ENCODE measurements around the gene SLC35F1. TPM values are rescaled to one million over a fixed set of nuclear protein-coding genes. Genes with fewer than 3 reads are reported as not detected.

SLC35F1 gene
- total and polyA plus RNA-seq, 3 donors from 2014 or later: 1.4 to 1.8 (median 1.6) TPM

- Histone ChIP-seq H3K4me1 (no peaks in the 10 kb centered on the region), H3K9me3 (no peaks in the 10 kb centered on the region), H3K27ac (no peak overlapping the region), H3K27me3 (no peaks in the 10 kb centered on the region), H3K36me3 (ENCODE audit: low read depth, missing control alignments) (no peaks in the 10 kb centered on the region), H3K4me3 (no peak overlapping the region)
- DNase-seq: no peak
- no peak for TF ChIP-seq CTCF (IDR thresholded peaks at IDR 0.05)
- TF ChIP-seq POLR2A (IDR thresholded peaks at IDR 0.05): no peak
- WGBS, 2 donors: 74% methylated on average over 3 of the region's 3 CpGs
- intact Hi-C loops (cut with DNase I; ENCODE audit: low total_unique reads): no loop called here
Observed at GRCh38 chr6:118122161-118122725, 215.2 kb downstream of the SLC35F1 start.

GRCh38 chr6:118122801-118123200 is 215.7 kb downstream of the SLC35F1 start:
- H3K4me3 ChIP-seq: no peak overlapping the region
- DNase-seq: no peak
- WGBS, 2 donors: 78 to 96% methylated on average over 1 of the region's 1 CpG
- TF ChIP-seq POLR2A (IDR thresholded peaks at IDR 0.05): no peak
- no peak for TF ChIP-seq CTCF (IDR thresholded peaks at IDR 0.05)
- no peaks in the 10 kb centered on the region for H3K36me3 ChIP-seq (ENCODE audit: low read depth, missing control alignments)
- H3K9me3 ChIP-seq: no peaks in the 10 kb centered on the region
- intact Hi-C loops (cut with DNase I; ENCODE audit: low total_unique reads): no loop called here
- no peaks in the 10 kb centered on the region for H3K4me1 ChIP-seq
- no peaks in the 10 kb centered on the region for H3K27me3 ChIP-seq
- no peak overlapping the region for H3K27ac ChIP-seq

- TF ChIP-seq CTCF (IDR thresholded peaks at IDR 0.05) (no peak), POLR2A (IDR thresholded peaks at IDR 0.05) (no peak)
- intact Hi-C loops (cut with DNase I; ENCODE audit: low total_unique reads): no loop called here
- no peaks in the 10 kb centered on the region for H3K36me3 ChIP-seq (ENCODE audit: low read depth, missing control alignments)
- no peaks in the 10 kb centered on the region for H3K4me1 ChIP-seq
- no peaks in the 10 kb centered on the region for H3K9me3 ChIP-seq
- H3K27ac ChIP-seq: no peak overlapping the region
- DNase-seq: no peak
- no peak overlapping the region for H3K4me3 ChIP-seq
- H3K27me3 ChIP-seq: no peaks in the 10 kb centered on the region
- 86 to 100% methylated on average over 1 of the region's 1 CpG for WGBS, 2 donors
Observed at GRCh38 chr6:118123503-118124037, 216.5 kb downstream of the SLC35F1 start.

- 63 to 65% methylated on average over 2 of the region's 2 CpGs for WGBS, 2 donors
- TF ChIP-seq POLR2A (IDR thresholded peaks at IDR 0.05): no peak
- no peak for TF ChIP-seq CTCF (IDR thresholded peaks at IDR 0.05)
- no peaks in the 10 kb centered on the region for H3K4me1 ChIP-seq
- DNase-seq: no peak
- intact Hi-C loops (cut with DNase I; ENCODE audit: low total_unique reads): no loop called here
- H3K4me3 ChIP-seq: no peak overlapping the region
- no peaks in the 10 kb centered on the region for H3K27me3 ChIP-seq
- no peak overlapping the region for H3K27ac ChIP-seq
- H3K36me3 ChIP-seq (ENCODE audit: low read depth, missing control alignments): no peaks in the 10 kb centered on the region
- no peaks in the 10 kb centered on the region for H3K9me3 ChIP-seq
Observed at GRCh38 chr6:118124851-118125250, 217.8 kb downstream of the SLC35F1 start.

GRCh38 chr6:118128755-118129154 is 221.7 kb downstream of the SLC35F1 start:
- H3K27ac ChIP-seq: no peak overlapping the region
- no peaks in the 10 kb centered on the region for H3K27me3 ChIP-seq
- H3K36me3 ChIP-seq (ENCODE audit: low read depth, missing control alignments): no peaks in the 10 kb centered on the region
- DNase-seq: no peak
- intact Hi-C loops (cut with DNase I; ENCODE audit: low total_unique reads): no loop called here
- H3K9me3 ChIP-seq: no peaks in the 10 kb centered on the region
- H3K4me3 ChIP-seq: no peak overlapping the region
- no peaks in the 10 kb centered on the region for H3K4me1 ChIP-seq
- TF ChIP-seq POLR2A (IDR thresholded peaks at IDR 0.05) (no peak), CTCF (IDR thresholded peaks at IDR 0.05) (no peak)

Data from testis (tissue), 3 donors.